ENCODE data around the gene MIER1.

Gene MIER1

GRCh38 chr1:67031859-67032247 is 107.1 kb downstream of the MIER1 start:
- TF ChIP-seq CTCF (IDR thresholded peaks at IDR 0.05; ENCODE audit: low read depth, low read length) = no peak
- no peak for DNase-seq (ENCODE audit: extremely low read depth, low read depth)
